Measurements from ENCODE around the gene ALPK3.

Gene ALPK3, protein sequence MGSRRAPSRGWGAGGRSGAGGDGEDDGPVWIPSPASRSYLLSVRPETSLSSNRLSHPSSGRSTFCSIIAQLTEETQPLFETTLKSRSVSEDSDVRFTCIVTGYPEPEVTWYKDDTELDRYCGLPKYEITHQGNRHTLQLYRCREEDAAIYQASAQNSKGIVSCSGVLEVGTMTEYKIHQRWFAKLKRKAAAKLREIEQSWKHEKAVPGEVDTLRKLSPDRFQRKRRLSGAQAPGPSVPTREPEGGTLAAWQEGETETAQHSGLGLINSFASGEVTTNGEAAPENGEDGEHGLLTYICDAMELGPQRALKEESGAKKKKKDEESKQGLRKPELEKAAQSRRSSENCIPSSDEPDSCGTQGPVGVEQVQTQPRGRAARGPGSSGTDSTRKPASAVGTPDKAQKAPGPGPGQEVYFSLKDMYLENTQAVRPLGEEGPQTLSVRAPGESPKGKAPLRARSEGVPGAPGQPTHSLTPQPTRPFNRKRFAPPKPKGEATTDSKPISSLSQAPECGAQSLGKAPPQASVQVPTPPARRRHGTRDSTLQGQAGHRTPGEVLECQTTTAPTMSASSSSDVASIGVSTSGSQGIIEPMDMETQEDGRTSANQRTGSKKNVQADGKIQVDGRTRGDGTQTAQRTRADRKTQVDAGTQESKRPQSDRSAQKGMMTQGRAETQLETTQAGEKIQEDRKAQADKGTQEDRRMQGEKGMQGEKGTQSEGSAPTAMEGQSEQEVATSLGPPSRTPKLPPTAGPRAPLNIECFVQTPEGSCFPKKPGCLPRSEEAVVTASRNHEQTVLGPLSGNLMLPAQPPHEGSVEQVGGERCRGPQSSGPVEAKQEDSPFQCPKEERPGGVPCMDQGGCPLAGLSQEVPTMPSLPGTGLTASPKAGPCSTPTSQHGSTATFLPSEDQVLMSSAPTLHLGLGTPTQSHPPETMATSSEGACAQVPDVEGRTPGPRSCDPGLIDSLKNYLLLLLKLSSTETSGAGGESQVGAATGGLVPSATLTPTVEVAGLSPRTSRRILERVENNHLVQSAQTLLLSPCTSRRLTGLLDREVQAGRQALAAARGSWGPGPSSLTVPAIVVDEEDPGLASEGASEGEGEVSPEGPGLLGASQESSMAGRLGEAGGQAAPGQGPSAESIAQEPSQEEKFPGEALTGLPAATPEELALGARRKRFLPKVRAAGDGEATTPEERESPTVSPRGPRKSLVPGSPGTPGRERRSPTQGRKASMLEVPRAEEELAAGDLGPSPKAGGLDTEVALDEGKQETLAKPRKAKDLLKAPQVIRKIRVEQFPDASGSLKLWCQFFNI (N-terminal part only)

DNA sequence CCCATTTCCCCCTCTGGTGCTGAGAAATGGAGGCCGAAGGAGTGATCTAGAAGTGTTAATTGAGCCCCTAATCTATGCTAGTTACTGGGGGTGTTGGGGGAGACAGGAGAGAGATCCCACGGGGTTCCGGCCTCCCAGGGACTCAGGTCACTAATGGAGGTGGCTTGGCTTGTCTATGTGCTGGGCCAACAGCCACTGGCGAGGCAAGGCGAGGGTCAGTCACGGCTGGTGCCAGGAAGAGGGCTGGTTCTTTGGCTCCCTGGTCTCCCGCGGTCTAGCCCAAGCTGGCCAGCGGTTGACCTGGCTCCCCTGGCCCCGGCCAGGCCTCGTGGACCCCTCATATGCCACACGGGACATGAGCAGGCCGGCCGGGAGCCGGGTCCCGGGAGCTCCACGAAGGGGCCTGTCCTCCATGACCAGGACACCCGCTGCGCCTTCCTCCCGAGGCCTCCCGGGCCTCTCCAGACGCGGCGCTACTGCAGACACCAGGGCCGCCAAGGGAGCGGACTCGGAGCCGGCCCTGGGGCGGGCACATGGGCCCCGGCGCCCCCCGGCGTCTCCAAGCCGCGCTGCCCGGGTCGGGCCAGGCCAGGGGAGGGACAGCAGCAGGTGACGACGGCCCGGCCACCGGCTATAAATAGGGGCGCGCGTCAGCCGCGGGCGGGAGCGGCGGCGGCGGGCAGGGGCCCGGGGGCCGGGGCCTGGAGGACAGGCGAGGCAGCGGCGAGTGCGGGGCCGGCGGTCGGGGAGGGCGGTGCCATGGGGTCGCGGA, at the start of gene ALPK3:
TSS of gene ALPK3 (plus strand) at position 663 of the 772 bp plus-strand sequence. CDS start at position 760, 97 bp downstream.
- in situ Hi-C loops (cut with MboI; ENCODE audit: low sequenced_read_pairs): no loop called here

DNA sequence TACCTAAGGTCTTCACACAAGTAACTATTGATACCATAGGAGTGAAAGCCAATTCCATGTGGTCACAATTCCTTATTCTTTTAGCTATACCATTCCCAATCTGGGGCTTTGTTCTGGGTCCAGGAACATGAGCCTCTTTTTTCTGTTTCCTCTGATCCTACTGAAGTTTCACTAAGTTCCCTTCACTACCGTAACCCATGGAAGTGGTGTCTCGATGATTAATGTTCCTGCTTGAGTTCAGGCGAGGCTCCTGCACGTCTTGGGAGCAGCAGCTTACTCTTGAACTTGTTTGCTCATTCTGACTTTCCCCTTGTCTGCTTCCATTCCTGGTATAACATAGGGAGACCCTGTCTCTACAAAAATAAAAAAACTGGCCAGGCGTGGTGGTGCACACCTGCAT, 45.1 kb upstream of the ALPK3 start:
- in situ Hi-C loops (cut with MboI; ENCODE audit: low sequenced_read_pairs): no loop called here

DNA sequence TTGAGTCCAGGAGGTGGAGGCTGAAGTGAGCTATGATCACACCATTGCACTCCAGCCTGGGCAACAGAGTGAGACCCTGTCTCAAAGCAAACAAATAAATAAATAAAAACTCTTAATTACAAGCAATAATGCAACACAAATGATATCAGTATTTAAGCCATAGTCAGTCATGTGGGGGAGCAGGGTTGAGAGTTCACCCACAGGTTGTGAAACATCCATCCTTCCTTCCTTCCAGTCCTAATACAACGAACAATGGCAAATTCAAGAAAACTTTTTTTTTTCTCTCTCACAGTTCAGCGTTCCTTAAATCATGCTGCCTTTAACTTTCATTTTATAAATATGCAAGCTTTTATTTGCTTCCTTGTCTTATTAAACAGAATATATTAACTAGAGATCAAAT, 44.7 kb upstream of the ALPK3 start:
- in situ Hi-C loops (cut with MboI; ENCODE audit: low sequenced_read_pairs): no loop called here

GRCh38 chr15:84773716-84774115, 43.4 kb upstream of the ALPK3 start:
- in situ Hi-C loops (cut with MboI; ENCODE audit: low sequenced_read_pairs): no loop called here

- in situ Hi-C loops (cut with MboI; ENCODE audit: low sequenced_read_pairs): no loop called here
Observed at GRCh38 chr15:84775867-84776449, 41.2 kb upstream of the ALPK3 start.

DNA sequence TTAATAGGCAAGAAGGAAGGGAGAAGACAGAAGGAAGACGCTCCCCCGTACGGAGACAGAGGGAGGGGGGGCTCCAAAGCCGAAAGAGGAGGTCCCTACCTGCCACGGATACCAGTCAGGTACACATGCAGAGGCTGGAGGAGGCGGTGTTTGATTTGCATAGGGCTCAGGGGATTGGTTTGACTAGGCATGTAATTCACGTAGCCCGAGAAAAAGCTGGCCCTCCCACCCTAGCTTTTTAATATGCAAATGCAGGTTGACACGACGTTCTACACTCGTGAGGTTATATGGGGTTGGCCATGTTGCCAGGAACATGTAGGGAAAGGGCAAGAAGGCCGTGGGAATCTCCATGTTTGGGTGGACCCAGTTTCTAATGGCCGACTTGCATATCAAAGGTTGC, 39.0 kb upstream of the ALPK3 start:
- in situ Hi-C loops (cut with MboI; ENCODE audit: low sequenced_read_pairs): no loop called here

DNA sequence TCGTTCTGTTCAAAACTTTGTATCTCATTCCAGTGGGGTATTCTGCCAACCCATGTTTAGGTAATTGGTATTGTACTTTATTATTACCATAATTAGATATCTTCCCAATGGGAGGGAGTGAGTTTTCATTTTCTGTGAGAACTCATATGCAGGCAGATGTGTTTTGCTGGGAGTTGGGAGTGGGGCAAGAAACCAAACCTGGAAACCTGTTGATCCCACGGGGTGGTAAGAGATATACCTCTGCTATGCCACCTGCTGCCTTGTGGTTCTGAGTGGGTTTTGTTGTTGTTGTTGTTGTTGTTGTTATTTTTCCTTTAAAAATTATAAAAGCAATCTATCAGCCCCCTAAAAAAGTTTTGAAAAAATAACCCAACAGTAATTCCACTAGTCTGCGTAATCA, 36.7 kb upstream of the ALPK3 start:
- in situ Hi-C loops (cut with MboI; ENCODE audit: low sequenced_read_pairs): no loop called here

GRCh38 chr15:84781495-84781894, 35.7 kb upstream of the ALPK3 start:
- in situ Hi-C loops (cut with MboI; ENCODE audit: low sequenced_read_pairs): no loop called here

- in situ Hi-C loops (cut with MboI; ENCODE audit: low sequenced_read_pairs): no loop called here
Observed at GRCh38 chr15:84782346-84782745, 34.8 kb upstream of the ALPK3 start.

DNA sequence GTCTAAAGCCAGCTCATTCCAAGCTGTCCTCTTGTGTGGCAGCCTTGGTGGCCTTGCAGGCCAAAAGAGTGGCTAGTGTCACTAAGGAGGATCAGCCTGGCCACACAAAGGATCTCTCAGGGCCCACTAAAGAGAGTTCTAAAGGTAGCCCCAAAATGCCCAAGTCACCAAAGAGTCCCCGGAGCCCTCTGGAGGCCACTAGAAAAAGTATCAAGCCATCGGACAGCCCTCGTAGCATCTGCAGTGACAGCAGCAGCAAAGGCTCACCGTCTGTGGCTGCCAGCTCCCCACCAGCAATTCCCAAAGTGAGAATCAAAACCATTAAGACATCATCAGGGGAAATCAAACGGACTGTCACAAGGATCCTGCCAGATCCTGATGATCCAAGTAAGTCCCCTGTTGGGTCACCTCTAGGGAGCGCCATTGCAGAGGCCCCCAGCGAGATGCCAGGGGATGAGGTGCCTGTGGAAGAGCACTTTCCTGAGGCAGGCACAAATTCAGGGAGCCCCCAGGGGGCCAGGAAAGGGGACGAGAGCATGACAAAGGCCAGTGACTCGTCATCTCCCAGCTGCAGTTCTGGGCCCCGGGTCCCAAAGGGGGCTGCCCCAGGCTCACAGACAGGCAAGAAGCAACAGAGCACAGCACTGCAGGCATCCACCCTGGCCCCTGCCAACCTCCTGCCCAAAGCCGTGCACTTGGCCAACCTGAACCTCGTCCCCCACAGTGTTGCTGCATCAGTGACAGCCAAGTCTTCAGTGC, 33.5 kb upstream of the ALPK3 start:
- in situ Hi-C loops (cut with MboI; ENCODE audit: low sequenced_read_pairs): no loop called here

DNA sequence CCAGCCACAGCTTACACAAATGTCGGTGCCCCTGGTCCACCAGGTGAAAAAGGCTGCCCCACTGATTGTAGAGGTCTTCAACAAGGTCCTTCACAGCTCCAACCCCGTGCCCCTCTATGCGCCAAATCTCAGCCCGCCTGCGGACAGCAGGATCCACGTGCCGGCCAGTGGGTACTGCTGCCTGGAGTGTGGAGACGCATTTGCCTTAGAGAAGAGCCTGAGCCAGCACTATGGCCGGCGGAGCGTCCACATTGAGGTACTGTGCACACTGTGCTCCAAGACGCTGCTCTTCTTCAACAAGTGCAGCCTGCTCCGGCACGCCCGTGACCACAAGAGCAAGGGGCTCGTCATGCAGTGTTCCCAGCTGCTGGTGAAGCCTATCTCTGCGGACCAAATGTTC, 32.9 kb upstream of the ALPK3 start:
- in situ Hi-C loops (cut with MboI; ENCODE audit: low sequenced_read_pairs): no loop called here

DNA sequence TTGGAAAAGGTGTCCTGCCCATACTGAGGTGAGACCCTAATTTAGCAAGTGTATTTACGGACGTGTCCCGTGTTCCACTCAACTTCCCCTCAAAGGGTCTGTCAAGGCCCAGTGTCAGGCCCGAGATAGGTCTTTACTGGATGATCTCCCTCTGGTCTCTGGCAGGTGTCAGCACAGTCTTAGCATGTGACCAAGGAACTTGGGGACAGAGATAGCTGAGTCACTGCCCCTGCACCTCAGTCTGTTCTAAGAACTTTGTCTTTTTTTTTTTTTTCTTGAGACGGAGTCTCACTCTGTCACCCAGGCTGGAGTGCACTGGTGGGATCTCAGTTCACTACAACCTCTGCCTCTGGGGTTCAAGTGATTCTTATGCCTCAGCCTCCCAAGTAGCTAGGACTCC, 32.1 kb upstream of the ALPK3 start:
- in situ Hi-C loops (cut with MboI; ENCODE audit: low sequenced_read_pairs): no loop called here

GRCh38 chr15:84788500-84788899, 28.7 kb upstream of the ALPK3 start:
- in situ Hi-C loops (cut with MboI; ENCODE audit: low sequenced_read_pairs): no loop called here

DNA sequence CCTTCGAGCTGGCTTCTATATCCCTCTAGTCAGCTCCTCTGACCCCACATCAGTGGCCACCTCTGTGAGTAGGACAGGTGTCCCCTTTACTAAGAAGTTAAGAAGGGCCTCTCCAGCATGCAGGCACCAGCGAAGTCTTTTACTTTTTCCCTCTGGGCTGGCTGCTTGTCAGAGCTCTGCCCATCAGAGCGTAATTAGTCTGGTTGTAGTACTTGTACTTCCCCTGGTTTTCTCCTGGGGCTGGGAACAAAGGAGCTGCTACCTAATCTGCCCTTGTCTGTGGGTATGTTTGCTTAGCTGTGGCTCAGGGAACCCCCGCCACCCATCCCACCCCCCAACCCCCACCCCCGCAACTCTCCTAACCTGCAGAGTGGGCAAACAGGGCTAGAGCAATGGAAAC, 27.4 kb upstream of the ALPK3 start:
- in situ Hi-C loops (cut with MboI; ENCODE audit: low sequenced_read_pairs): no loop called here

- in situ Hi-C loops (cut with MboI; ENCODE audit: low sequenced_read_pairs): no loop called here
Observed at GRCh38 chr15:84790676-84791075, 26.5 kb upstream of the ALPK3 start.

GRCh38 chr15:84791763-84792162, 25.4 kb upstream of the ALPK3 start:
- in situ Hi-C loops (cut with MboI; ENCODE audit: low sequenced_read_pairs): no loop called here

DNA sequence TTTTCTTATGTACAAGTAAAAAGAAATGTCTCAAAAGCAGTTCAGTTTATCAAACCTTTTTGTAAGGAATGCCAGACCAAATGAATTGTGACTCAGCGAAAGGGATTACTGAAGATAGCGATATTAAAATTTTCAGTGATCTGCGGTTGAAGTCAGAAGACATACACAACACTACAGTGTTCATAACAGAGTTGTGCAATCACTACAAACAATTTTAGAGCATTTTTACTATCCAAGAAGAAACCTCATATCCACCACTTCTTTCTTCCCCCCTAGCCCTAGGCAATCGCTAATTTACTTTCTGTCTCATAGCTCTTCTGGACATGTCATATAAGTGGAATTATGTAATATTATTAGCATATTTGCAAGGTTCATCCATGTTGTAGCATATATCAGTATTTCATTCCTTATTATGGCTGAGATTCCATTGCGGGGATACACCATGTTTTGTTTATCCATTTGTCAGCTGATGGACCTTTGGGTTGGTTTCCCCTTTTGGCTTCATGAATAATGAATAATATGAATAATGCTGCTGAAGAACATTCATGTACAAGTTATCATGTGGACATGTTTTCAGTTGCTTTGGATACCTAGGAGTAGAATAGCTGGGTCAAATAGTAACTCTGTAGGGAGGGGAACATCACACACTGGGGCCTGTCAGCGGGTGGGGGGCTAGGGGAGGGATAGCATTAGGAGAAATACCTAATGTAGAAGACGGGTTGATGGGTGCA, 23.6 kb upstream of the ALPK3 start:
- in situ Hi-C loops (cut with MboI; ENCODE audit: low sequenced_read_pairs): no loop called here

DNA sequence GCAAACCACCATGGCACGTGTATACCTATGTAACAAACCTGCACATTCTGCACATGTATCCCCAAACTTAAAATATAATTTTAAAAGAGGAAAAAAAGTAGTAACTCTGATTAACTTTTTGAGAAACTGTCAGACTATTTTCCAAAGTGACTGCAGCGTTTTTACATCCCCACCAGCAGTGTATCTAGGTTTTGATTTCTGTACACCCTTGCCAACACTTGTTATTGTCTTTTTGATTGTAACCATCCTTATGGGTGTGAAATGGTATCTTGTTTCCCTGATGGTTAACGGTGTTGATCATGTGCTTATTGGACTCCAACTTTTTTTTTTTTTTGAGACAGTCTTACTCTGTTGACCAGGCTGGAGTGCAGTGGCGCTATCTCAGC, 23.0 kb upstream of the ALPK3 start:
- in situ Hi-C loops (cut with MboI; ENCODE audit: low sequenced_read_pairs): no loop called here

GRCh38 chr15:84795186-84795585, 22.0 kb upstream of the ALPK3 start:
- in situ Hi-C loops (cut with MboI; ENCODE audit: low sequenced_read_pairs): no loop called here

Data from HL-60/S4 (cell line).